Upper lobe of left lung (tissue), 6 donors: Measurements from ENCODE around the gene AP1B1. TPM values are rescaled to one million over a fixed set of nuclear protein-coding genes. Genes with fewer than 3 reads are reported as not detected.

Source experiments
- ATAC-seq, 2 donors: fragments of 200-7000 bp; cut with Tn5 transposase; one replicate each; pipeline ENCODE4 v1.9.1; 2022; ENCODE audit warnings: mild to moderate bottlenecking in 2 of 2, moderate library complexity in 2 of 2; ENCODE audit not compliant: low FRiP score in 2 of 2
- DNase-seq, 2 donors: peaks; one replicate each; pipeline ENCODE4 v3.0.0-alpha.2; 2019 to 2020
- H3K27ac ChIP-seq, 4 donors: fragments of 200-600 bp; sonication (generic); one replicate each; pipeline ENCODE4 v1.5.1; 2016 to 2019
- H3K27me3 ChIP-seq, 4 donors: fragments of 200-600 bp; sonication (generic); one replicate each; pipeline ENCODE4 v1.5.1; 2017 to 2019
- H3K36me3 ChIP-seq, 4 donors: fragments of 200-600 bp; sonication (generic); one replicate each; pipeline ENCODE4 v1.5.1; 2016 to 2019
- H3K4me1 ChIP-seq, 4 donors: fragments of 200-600 bp; sonication (generic); one replicate each; pipeline ENCODE4 v1.5.1; 2018 to 2019
- H3K4me3 ChIP-seq, 4 donors: fragments of 200-600 bp; sonication (generic); one replicate each; pipeline ENCODE4 v1.5.1; 2017 to 2019; ENCODE audit warnings: mild to moderate bottlenecking in 2 of 4, moderate library complexity in 1 of 4
- H3K9me3 ChIP-seq, 4 donors: fragments of 200-600 bp; sonication (generic); one replicate each; pipeline ENCODE4 v1.5.1; 2018 to 2019
- EP300 ChIP-seq, 4 donors: sonication (generic); formaldehyde crosslinking; IDR thresholded peaks; one replicate each; pipeline ENCODE4 v1.5.1; 2017; ENCODE audit warnings: antibody characterized with exemption in 4 of 4, control low read depth in 2 of 4
- POLR2A ChIP-seq, 4 donors: fragments of 450-650 bp; IDR thresholded peaks; one replicate each; pipeline ENCODE4 v1.5.1; 2016 to 2017; ENCODE audit warnings: antibody characterized with exemption in 4 of 4, mild to moderate bottlenecking in 2 of 4
- POLR2AphosphoS5 ChIP-seq, 2 donors: sonication (generic); formaldehyde crosslinking; IDR thresholded peaks; one replicate each; pipeline ENCODE4 v1.5.1; 2017; ENCODE audit warnings: antibody characterized with exemption in 2 of 2
- WGBS, 2 donors: methylation state at CpG; one replicate each; pipeline ENCODE4 v1.1.5; 2017 to 2018; 5-methylcytosine and 5-hydroxymethylcytosine counted together
- small RNA-seq, 4 donors: library from RNA; depleted of rRNA; stranded (forward); fragments of <200 nt; gene quantifications; one replicate each; pipeline ENCODE3, GENCODE V24; 2016
- total RNA-seq, 6 donors: library from RNA; depleted of rRNA in 4 of 6; stranded (reverse); fragments of >200 nt in 4 of 6; gene quantifications; one replicate each; pipeline versions ENCODE4 v1.1.0 to v1.2.1, GENCODE V29; 2016 to 2021
- TF ChIP-seq, protein P1 (sequence below), 6 experiments: fragments of 450-650 bp in 4 of 6; fragments of 200-600 bp in 2 of 6; sonication (generic) in 2 of 6; IDR thresholded peaks; one replicate each; pipeline ENCODE4 v1.5.1; 2016 to 2019; ENCODE audit warnings: antibody characterized with exemption in 6 of 6
- donor health status: DM: no; HTN: no; CAD: no; lungs with moderate emphysema.
- donor health status: DM: no; HTN: yes; CAD: no; lungs with severe emphysema.

The AP1B1 gene
- total RNA-seq, 6 donors from 2014 or later: 44.7 to 162 (median 80.7) TPM

DNA sequence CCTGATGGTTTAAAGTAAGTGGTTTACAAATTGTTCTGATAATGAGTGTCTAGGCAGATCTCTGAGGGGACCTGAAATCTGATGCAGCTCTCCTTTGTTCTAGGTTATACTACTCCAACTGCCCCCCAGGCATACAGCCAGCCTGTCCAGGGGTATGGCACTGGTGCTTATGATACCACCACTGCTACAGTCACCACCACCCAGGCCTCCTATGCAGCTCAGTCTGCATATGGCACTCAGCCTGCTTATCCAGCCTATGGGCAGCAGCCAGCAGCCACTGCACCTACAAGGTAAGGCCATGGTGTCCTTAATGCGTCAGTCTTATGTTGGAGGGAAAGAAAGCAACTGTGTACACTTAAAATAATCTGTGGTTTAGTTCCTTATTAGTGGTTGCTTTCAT, 110.4 kb downstream of the AP1B1 start:
- TF ChIP-seq EP300 (IDR thresholded peaks at IDR 0.05): no peak
- TF ChIP-seq, protein P1, sequence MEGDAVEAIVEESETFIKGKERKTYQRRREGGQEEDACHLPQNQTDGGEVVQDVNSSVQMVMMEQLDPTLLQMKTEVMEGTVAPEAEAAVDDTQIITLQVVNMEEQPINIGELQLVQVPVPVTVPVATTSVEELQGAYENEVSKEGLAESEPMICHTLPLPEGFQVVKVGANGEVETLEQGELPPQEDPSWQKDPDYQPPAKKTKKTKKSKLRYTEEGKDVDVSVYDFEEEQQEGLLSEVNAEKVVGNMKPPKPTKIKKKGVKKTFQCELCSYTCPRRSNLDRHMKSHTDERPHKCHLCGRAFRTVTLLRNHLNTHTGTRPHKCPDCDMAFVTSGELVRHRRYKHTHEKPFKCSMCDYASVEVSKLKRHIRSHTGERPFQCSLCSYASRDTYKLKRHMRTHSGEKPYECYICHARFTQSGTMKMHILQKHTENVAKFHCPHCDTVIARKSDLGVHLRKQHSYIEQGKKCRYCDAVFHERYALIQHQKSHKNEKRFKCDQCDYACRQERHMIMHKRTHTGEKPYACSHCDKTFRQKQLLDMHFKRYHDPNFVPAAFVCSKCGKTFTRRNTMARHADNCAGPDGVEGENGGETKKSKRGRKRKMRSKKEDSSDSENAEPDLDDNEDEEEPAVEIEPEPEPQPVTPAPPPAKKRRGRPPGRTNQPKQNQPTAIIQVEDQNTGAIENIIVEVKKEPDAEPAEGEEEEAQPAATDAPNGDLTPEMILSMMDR (IDR thresholded peaks at IDR 0.05): no peak
- TF ChIP-seq POLR2AphosphoS5 (IDR thresholded peaks at IDR 0.05): no peak
- TF ChIP-seq POLR2A (IDR thresholded peaks at IDR 0.05): no peak

More for the DNA sequence above, 110.4 kb downstream of the AP1B1 start:
- Histone ChIP-seq H3K27me3 (no peaks in the 10 kb centered on the region), H3K9me3 (no peaks in the 10 kb centered on the region), H3K4me3 (no peak overlapping the region), H3K4me1 (peaks cover 19 to 42% (median 26%) of the 10 kb centered on the region in 4 donors), H3K36me3 (peaks cover 63 to 100% (median 85%) of the 10 kb centered on the region in 4 donors), H3K27ac (no peak overlapping the region)
- DNase-seq (no peak), ATAC-seq (no peak)
- 85 to 100% methylated on average over 1 of the region's 1 CpG for WGBS, 2 donors

Small RNA genes lying within 50 kb of the gene (small RNA-seq; reads per million reads assigned to genes)
- gene AC000041.1 (0 reads per million in 4 donors), gene MIR3653 (0 reads per million in 4 donors)

Other genes starting within 250 kb of the AP1B1 start
- 10 to 100 TPM in 2 of 6 donors, 1 to 10 TPM in 4; 2.1 to 31.6 (median 8.4) TPM for gene EMID1, start 182.7 kb downstream of the AP1B1 start, total RNA-seq
- 10 to 100 TPM; 17.3 to 47.1 (median 27.9) TPM for gene RHBDD3, start 120.6 kb downstream of the AP1B1 start, total RNA-seq
- 100 to 1,000 TPM; 156 to 293 (median 183) TPM for gene EWSR1, start 120.3 kb downstream of the AP1B1 start, total RNA-seq
- 10 to 100 TPM; 14.4 to 63.4 (median 36.1) TPM for gene GAS2L1, start 81.9 kb downstream of the AP1B1 start, total RNA-seq
- 10 to 100 TPM in 1 of 6 donors, 1 to 10 TPM in 5; 1.2 to 33.5 (median 2.0) TPM for gene RASL10A, start 72.9 kb downstream of the AP1B1 start, total RNA-seq
- not detected for gene RFPL1, start 50.0 kb upstream of the AP1B1 start, total RNA-seq
- gene NEFH, start 91.6 kb upstream of the AP1B1 start, total RNA-seq: under 1 TPM in 3 of 6 donors, not detected in 3; 0.26 to 0.94 (median 0.46) TPM
- 100 to 1,000 TPM in 1 of 6 donors, 10 to 100 TPM in 5; 30.1 to 126 (median 57.4) TPM for gene THOC5, start 165.2 kb upstream of the AP1B1 start, total RNA-seq
- 10 to 100 TPM; 16.8 to 32.8 (median 21.8) TPM for gene NIPSNAP1, start 192.5 kb upstream of the AP1B1 start, total RNA-seq
- gene NF2, start 215.1 kb upstream of the AP1B1 start, total RNA-seq: 10 to 100 TPM; 31.2 to 43.8 (median 41.3) TPM